ENCODE results near the gene AMBRA1.

DNA sequence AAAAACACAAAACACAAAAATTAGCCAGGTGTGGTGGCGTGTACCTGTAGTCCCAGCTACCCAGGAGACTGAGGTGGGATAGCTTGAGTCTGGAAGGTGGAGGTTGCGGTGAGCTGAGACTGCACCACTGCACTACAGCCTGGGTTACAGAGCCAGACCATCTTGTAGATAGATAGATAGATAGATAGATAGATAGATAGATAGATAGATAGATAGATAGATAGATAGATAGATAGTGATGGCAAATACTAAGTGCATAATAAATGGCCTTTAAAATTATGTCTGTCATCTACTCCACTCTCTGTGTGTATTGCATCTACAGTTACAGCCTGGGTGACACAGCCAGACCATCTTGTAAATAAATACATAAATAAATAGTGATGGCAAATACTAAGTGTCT is 146.3 kb downstream of the AMBRA1 start:
- no peak for TF ChIP-seq CTCF (conservative IDR thresholded peaks at IDR 0.05; ENCODE audit: low read length)
- TF ChIP-seq EZH2phosphoT487 (IDR thresholded peaks at IDR 0.05; ENCODE audit: borderline replicate concordance, low read depth, low read length), result no peak
